WTC11 (cell line): ENCODE data around the gene CDH3.

Experiments used
- NFYB ChIP-seq: sonication (generic); formaldehyde crosslinking; conservative IDR thresholded peaks from 2 replicates; pipeline ENCODE4 v1.8.0; 2022; ENCODE audit warnings: low read depth, missing genetic modification reagents
- OVOL2 ChIP-seq: fragments of 250-450 bp; sonication (Bioruptor Pico); IDR thresholded peaks from 2 replicates; pipeline ENCODE4 v1.9.0; 2021; ENCODE audit warnings: mild to moderate bottlenecking, borderline replicate concordance
- TEAD1 ChIP-seq: sonication (generic); formaldehyde crosslinking; IDR thresholded peaks from 2 replicates; pipeline ENCODE4 v1.8.0; 2022; ENCODE audit warnings: mild to moderate bottlenecking, missing genetic modification reagents
- TEAD4 ChIP-seq: sonication (generic); formaldehyde crosslinking; IDR thresholded peaks from 2 replicates; pipeline ENCODE4 v1.8.0; 2022; ENCODE audit warnings: mild to moderate bottlenecking, missing genetic modification reagents
- TF ChIP-seq, protein P1 (sequence below): fragments of 200-600 bp; IDR thresholded peaks from 2 replicates; pipeline ENCODE4 v1.8.0; 2022; ENCODE audit warnings: antibody characterized with exemption
- TF ChIP-seq, protein P2 (sequence below): sonication (generic); formaldehyde crosslinking; IDR thresholded peaks from 2 replicates; pipeline ENCODE4 v1.8.1; 2023; ENCODE audit warnings: mild to moderate bottlenecking, missing genetic modification reagents, moderate library complexity
- TF ChIP-seq, protein P3 (sequence below): sonication (generic); formaldehyde crosslinking; IDR thresholded peaks from 2 replicates; pipeline ENCODE4 v1.8.0; 2022; ENCODE audit warnings: missing genetic modification reagents
- TF ChIP-seq, protein P4 (sequence below): sonication (generic); formaldehyde crosslinking; IDR thresholded peaks from 2 replicates; pipeline ENCODE4 v1.8.1; 2023; ENCODE audit warnings: mild to moderate bottlenecking, missing genetic modification reagents, moderate library complexity
- TF ChIP-seq, protein P5 (sequence below): sonication (generic); formaldehyde crosslinking; IDR thresholded peaks from 2 replicates; pipeline ENCODE4 v1.8.1; 2022; ENCODE audit warnings: missing genetic modification reagents, borderline replicate concordance
- TF ChIP-seq, protein P6 (sequence below): sonication (generic); formaldehyde crosslinking; IDR thresholded peaks from 2 replicates; pipeline ENCODE4 v1.8.0; 2022; ENCODE audit warnings: mild to moderate bottlenecking, missing genetic modification reagents
- TF ChIP-seq, protein P7 (sequence below): sonication (generic); formaldehyde crosslinking; IDR thresholded peaks from 2 replicates; pipeline ENCODE4 v1.8.0; 2022; ENCODE audit warnings: mild to moderate bottlenecking, missing genetic modification reagents
- TF ChIP-seq, protein P8 (sequence below): fragments of 250-450 bp; sonication (Bioruptor Pico); IDR thresholded peaks from 2 replicates; pipeline ENCODE4 v1.9.0; 2021; ENCODE audit warnings: mild to moderate bottlenecking
- TF ChIP-seq, protein P9 (sequence below): fragments of 250-450 bp; sonication (Bioruptor Pico); IDR thresholded peaks from 2 replicates; pipeline ENCODE4 v1.9.0; 2021; ENCODE audit warnings: mild to moderate bottlenecking, borderline replicate concordance
- TF ChIP-seq, protein P10 (sequence below): sonication (generic); formaldehyde crosslinking; IDR thresholded peaks from 2 replicates; pipeline ENCODE4 v1.8.0; 2022; ENCODE audit warnings: mild to moderate bottlenecking, missing genetic modification reagents

DNA sequence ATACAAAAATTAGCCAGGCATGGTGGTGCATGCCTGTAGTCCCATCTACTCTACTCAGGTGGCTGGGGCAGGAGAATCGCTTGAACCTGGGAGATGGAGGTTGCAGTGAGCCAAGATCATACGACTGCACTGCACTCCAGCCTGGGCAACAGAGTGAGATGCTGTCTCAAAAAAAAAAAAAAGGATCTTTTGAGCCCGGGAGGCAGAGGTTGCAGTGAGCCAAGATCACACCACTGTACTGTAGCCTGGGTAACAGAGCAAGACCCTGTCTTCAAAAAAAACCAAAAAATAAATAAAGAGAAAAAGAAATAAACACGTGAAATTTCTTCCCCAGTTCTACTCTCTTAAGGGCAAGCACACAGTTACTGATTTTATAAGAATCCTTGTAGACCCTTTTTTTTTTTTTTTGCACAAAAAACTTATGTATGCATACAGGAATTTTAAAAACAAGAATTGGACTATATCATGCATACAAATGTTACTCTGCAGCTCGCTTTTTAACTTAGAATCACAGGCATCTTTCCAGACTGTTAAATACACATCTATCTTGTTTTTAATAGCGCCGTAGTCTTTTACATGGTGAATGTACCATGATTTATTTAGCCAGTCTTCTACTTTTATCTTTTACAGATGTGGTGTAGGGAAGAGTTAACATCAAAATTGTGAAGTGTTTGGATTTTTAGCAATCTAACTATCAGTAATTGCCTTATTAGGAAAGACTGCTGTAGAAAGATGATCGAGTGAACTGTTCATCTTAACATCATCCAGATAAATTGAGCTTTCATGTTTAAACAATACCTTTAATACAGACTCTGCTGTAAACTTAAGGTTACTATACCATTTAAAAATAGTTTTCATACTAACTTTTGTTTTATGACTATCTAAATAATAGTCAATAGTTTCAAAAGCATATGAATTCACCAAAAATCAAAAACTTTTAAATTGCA lies 14.6 kb downstream of the CDH3 start:
- TF ChIP-seq, protein P1, sequence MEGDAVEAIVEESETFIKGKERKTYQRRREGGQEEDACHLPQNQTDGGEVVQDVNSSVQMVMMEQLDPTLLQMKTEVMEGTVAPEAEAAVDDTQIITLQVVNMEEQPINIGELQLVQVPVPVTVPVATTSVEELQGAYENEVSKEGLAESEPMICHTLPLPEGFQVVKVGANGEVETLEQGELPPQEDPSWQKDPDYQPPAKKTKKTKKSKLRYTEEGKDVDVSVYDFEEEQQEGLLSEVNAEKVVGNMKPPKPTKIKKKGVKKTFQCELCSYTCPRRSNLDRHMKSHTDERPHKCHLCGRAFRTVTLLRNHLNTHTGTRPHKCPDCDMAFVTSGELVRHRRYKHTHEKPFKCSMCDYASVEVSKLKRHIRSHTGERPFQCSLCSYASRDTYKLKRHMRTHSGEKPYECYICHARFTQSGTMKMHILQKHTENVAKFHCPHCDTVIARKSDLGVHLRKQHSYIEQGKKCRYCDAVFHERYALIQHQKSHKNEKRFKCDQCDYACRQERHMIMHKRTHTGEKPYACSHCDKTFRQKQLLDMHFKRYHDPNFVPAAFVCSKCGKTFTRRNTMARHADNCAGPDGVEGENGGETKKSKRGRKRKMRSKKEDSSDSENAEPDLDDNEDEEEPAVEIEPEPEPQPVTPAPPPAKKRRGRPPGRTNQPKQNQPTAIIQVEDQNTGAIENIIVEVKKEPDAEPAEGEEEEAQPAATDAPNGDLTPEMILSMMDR: no peak
- no peak for TF ChIP-seq TEAD4
- TF ChIP-seq, protein P2, sequence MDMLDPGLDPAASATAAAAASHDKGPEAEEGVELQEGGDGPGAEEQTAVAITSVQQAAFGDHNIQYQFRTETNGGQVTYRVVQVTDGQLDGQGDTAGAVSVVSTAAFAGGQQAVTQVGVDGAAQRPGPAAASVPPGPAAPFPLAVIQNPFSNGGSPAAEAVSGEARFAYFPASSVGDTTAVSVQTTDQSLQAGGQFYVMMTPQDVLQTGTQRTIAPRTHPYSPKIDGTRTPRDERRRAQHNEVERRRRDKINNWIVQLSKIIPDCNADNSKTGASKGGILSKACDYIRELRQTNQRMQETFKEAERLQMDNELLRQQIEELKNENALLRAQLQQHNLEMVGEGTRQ (CRISPR knock-in tag): no peak
- TF ChIP-seq, protein P3, sequence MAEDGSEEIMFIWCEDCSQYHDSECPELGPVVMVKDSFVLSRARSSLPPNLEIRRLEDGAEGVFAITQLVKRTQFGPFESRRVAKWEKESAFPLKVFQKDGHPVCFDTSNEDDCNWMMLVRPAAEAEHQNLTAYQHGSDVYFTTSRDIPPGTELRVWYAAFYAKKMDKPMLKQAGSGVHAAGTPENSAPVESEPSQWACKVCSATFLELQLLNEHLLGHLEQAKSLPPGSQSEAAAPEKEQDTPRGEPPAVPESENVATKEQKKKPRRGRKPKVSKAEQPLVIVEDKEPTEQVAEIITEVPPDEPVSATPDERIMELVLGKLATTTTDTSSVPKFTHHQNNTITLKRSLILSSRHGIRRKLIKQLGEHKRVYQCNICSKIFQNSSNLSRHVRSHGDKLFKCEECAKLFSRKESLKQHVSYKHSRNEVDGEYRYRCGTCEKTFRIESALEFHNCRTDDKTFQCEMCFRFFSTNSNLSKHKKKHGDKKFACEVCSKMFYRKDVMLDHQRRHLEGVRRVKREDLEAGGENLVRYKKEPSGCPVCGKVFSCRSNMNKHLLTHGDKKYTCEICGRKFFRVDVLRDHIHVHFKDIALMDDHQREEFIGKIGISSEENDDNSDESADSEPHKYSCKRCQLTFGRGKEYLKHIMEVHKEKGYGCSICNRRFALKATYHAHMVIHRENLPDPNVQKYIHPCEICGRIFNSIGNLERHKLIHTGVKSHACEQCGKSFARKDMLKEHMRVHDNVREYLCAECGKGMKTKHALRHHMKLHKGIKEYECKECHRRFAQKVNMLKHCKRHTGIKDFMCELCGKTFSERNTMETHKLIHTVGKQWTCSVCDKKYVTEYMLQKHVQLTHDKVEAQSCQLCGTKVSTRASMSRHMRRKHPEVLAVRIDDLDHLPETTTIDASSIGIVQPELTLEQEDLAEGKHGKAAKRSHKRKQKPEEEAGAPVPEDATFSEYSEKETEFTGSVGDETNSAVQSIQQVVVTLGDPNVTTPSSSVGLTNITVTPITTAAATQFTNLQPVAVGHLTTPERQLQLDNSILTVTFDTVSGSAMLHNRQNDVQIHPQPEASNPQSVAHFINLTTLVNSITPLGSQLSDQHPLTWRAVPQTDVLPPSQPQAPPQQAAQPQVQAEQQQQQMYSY (CRISPR knock-in tag): no peak
- TF ChIP-seq, protein P4, sequence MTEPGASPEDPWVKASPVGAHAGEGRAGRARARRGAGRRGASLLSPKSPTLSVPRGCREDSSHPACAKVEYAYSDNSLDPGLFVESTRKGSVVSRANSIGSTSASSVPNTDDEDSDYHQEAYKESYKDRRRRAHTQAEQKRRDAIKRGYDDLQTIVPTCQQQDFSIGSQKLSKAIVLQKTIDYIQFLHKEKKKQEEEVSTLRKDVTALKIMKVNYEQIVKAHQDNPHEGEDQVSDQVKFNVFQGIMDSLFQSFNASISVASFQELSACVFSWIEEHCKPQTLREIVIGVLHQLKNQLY: no peak
- TF ChIP-seq, protein P5, sequence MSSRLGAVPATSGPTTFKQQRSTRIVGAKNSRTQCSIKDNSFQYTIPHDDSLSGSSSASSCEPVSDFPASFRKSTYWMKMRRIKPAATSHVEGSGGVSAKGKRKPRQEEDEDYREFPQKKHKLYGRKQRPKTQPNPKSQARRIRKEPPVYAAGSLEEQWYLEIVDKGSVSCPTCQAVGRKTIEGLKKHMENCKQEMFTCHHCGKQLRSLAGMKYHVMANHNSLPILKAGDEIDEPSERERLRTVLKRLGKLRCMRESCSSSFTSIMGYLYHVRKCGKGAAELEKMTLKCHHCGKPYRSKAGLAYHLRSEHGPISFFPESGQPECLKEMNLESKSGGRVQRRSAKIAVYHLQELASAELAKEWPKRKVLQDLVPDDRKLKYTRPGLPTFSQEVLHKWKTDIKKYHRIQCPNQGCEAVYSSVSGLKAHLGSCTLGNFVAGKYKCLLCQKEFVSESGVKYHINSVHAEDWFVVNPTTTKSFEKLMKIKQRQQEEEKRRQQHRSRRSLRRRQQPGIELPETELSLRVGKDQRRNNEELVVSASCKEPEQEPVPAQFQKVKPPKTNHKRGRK: no peak
- TF ChIP-seq OVOL2 (CRISPR knock-in tag): no peak
- TF ChIP-seq, protein P6, sequence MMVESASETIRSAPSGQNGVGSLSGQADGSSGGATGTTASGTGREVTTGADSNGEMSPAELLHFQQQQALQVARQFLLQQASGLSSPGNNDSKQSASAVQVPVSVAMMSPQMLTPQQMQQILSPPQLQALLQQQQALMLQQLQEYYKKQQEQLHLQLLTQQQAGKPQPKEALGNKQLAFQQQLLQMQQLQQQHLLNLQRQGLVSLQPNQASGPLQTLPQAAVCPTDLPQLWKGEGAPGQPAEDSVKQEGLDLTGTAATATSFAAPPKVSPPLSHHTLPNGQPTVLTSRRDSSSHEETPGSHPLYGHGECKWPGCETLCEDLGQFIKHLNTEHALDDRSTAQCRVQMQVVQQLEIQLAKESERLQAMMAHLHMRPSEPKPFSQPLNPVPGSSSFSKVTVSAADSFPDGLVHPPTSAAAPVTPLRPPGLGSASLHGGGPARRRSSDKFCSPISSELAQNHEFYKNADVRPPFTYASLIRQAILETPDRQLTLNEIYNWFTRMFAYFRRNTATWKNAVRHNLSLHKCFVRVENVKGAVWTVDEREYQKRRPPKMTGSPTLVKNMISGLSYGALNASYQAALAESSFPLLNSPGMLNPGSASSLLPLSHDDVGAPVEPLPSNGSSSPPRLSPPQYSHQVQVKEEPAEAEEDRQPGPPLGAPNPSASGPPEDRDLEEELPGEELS (CRISPR knock-in tag): no peak
- TF ChIP-seq, protein P7, sequence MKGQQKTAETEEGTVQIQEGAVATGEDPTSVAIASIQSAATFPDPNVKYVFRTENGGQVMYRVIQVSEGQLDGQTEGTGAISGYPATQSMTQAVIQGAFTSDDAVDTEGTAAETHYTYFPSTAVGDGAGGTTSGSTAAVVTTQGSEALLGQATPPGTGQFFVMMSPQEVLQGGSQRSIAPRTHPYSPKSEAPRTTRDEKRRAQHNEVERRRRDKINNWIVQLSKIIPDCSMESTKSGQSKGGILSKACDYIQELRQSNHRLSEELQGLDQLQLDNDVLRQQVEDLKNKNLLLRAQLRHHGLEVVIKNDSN (CRISPR knock-in tag): no peak
- TF ChIP-seq, protein P8, sequence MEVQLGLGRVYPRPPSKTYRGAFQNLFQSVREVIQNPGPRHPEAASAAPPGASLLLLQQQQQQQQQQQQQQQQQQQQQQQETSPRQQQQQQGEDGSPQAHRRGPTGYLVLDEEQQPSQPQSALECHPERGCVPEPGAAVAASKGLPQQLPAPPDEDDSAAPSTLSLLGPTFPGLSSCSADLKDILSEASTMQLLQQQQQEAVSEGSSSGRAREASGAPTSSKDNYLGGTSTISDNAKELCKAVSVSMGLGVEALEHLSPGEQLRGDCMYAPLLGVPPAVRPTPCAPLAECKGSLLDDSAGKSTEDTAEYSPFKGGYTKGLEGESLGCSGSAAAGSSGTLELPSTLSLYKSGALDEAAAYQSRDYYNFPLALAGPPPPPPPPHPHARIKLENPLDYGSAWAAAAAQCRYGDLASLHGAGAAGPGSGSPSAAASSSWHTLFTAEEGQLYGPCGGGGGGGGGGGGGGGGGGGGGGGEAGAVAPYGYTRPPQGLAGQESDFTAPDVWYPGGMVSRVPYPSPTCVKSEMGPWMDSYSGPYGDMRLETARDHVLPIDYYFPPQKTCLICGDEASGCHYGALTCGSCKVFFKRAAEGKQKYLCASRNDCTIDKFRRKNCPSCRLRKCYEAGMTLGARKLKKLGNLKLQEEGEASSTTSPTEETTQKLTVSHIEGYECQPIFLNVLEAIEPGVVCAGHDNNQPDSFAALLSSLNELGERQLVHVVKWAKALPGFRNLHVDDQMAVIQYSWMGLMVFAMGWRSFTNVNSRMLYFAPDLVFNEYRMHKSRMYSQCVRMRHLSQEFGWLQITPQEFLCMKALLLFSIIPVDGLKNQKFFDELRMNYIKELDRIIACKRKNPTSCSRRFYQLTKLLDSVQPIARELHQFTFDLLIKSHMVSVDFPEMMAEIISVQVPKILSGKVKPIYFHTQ (CRISPR knock-in tag): no peak
- TF ChIP-seq TEAD1 (CRISPR knock-in tag): no peak
- TF ChIP-seq, protein P9, sequence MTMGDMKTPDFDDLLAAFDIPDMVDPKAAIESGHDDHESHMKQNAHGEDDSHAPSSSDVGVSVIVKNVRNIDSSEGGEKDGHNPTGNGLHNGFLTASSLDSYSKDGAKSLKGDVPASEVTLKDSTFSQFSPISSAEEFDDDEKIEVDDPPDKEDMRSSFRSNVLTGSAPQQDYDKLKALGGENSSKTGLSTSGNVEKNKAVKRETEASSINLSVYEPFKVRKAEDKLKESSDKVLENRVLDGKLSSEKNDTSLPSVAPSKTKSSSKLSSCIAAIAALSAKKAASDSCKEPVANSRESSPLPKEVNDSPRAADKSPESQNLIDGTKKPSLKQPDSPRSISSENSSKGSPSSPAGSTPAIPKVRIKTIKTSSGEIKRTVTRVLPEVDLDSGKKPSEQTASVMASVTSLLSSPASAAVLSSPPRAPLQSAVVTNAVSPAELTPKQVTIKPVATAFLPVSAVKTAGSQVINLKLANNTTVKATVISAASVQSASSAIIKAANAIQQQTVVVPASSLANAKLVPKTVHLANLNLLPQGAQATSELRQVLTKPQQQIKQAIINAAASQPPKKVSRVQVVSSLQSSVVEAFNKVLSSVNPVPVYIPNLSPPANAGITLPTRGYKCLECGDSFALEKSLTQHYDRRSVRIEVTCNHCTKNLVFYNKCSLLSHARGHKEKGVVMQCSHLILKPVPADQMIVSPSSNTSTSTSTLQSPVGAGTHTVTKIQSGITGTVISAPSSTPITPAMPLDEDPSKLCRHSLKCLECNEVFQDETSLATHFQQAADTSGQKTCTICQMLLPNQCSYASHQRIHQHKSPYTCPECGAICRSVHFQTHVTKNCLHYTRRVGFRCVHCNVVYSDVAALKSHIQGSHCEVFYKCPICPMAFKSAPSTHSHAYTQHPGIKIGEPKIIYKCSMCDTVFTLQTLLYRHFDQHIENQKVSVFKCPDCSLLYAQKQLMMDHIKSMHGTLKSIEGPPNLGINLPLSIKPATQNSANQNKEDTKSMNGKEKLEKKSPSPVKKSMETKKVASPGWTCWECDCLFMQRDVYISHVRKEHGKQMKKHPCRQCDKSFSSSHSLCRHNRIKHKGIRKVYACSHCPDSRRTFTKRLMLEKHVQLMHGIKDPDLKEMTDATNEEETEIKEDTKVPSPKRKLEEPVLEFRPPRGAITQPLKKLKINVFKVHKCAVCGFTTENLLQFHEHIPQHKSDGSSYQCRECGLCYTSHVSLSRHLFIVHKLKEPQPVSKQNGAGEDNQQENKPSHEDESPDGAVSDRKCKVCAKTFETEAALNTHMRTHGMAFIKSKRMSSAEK (CRISPR knock-in tag): no peak
- no peak for TF ChIP-seq NFYB (CRISPR knock-in tag)
- TF ChIP-seq, protein P10, sequence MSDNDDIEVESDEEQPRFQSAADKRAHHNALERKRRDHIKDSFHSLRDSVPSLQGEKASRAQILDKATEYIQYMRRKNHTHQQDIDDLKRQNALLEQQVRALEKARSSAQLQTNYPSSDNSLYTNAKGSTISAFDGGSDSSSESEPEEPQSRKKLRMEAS (CRISPR knock-in tag): no peak
